GM18870 (cell line): Measurements from ENCODE around the gene HTR1A.
A peak's percentile ranks its signal among the peaks of the same experiment; 100 is the strongest.

ENCODE experiments used
- ATAC-seq: cut with Tn5 transposase; IDR thresholded peaks from one replicate; pipeline ENCODE4 v1.9.1; 2021; ENCODE audit warnings: moderate library complexity; ENCODE audit not compliant: unreplicated experiment

HTR1A gene

DNA sequence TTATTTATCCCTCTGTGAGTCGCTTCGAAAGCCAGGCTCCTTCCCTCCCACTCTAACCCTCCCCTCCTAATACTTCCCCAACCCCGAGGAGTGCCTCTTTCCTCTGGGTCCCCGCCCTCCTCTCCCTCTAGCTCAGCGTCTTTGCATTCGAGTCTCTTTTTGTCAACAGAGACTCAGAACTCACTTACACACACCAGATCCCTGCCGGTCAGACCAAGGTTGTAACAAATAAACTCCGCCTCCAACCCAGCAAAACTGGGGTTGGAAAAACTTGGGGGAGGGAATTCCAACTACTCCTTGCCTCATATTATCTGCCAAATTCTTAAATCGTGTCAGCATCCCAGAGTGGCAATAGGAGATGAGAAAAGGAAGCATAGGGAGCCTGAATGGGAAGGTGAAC, at the start of gene HTR1A:
Gene HTR1A (minus strand): TSS at position 167 of the 400 bp plus-strand sequence. CDS start 726 bp downstream, outside the sequence.
- ATAC-seq, result no peak

DNA sequence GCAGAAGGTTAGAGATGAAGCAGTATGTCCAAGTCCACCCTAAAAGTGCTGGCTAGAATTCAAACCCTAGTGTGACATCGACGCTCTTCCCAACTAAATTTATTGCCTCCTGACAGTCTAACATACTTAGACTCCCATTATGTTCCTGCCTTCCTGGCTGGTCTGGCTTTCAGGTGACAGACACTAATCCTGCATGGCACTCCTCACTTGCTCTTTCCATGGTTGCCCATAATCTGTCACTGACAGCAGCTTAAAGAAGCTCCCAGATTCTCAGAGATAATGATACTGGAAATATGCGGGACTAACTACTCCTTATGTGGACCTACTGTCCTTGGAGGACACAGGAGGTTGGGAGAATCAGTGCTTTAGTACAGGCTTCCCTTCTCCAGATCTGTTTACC, 41.7 kb upstream of the HTR1A start:
- no peak for ATAC-seq

- no peak for ATAC-seq
Measured at GRCh38 chr5:64000096-64000495, 37.9 kb upstream of the HTR1A start.

DNA sequence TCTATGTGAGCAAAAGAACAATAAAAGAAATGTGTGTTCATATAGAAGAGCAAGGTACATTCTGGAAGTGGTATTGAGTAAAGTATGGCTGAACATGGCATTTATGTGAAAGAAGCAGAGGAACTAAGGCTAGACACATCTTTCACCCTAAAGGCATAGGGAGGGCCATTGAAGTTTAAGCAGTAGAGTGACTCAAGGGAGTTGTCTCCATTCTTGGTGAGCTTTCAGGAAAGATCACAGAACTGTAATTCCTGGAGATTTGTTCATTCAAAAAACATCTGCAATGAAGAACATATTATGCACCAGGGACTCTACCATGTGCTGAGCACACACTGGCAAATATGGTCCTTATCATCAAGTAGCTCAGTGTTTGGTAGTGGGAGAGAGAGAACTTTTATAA, 24.8 kb upstream of the HTR1A start:
- no peak for ATAC-seq

DNA sequence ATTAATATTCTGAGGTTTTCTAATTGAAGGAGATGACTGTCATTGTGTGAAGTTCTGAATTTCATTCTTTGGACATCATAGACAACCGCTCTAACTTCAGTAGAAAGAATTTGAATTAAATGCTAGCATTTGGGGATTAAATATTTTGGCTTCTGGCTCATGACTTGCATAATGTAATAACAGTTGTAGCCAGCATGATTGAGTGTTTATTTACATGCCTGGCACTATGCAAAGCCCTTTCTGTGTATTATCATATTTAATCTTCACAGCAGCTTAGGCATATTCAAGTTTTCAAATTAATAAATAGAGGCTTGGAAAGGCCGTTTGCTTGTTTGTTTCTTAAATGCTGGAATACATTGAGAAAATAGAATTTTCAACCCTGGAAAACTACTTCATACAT, 19.6 kb upstream of the HTR1A start:
- no peak for ATAC-seq

DNA sequence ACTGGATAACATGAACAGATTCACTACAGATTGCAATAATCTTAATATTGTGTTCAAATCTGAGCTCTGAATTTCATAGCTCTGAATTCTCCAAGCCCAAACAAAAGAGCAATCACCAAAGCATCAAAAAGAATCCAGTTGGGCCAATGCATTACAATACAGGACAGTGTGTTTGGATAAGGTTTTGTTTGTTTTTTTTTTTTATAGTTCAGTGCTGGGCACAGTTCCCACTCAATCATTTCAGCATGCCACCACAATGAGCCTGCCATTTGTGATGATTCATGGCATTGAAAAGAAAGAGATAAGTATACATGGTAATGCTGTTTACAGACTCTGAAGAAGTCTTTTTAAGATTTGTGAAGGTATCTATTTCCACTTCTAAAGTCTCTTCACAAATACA, 1.7 kb upstream of the HTR1A start:
- no peak for ATAC-seq

- ATAC-seq, result peak; percentile 66
Measured at GRCh38 chr5:63963080-63963735, 963 bp upstream of the HTR1A start.

- no peak for ATAC-seq
Measured at GRCh38 chr5:63961598-63962161, 565 bp downstream of the HTR1A start.

DNA sequence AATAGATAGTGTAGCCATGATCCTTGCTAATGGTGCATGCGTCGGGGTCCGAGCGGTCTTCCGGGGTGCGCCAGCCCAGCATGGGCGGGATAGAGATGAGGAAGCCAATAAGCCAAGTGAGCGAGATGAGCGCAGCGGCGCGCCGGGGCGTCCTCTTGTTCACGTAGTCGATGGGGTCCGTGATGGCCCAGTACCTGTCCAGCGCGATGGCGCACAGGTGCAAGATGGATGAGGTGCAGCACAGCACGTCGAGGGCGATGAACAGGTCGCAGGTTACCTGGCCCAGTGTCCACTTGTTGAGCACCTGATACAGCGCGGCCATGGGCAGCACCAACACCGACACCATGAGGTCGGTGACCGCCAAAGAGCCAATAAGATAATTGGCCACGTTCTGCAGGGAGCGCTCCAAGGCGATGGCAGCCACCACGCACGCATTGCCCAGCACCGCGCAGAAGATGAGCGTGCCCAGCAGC, 1.1 kb downstream of the HTR1A start:
- ATAC-seq, result no peak

DNA sequence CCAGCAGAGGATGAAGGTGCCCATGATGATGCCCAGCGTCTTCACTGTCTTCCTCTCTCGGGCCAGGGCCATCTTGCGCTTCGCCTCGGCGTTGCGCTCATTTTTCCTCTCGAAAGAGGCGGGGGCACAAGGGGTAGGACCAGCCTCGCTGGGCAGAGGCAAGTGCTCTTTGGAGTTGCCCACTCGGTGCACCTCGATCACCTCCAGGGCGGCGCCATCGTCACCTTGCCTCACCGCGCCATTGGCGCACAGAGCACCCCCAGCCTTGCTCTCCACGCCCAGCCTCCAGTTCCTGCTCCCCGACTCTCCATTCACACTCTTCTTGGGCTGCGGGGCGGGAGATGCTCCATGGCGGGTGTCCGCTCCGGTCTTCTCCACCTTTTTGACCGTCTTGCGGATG, 1.6 kb downstream of the HTR1A start:
- ATAC-seq, result no peak

DNA sequence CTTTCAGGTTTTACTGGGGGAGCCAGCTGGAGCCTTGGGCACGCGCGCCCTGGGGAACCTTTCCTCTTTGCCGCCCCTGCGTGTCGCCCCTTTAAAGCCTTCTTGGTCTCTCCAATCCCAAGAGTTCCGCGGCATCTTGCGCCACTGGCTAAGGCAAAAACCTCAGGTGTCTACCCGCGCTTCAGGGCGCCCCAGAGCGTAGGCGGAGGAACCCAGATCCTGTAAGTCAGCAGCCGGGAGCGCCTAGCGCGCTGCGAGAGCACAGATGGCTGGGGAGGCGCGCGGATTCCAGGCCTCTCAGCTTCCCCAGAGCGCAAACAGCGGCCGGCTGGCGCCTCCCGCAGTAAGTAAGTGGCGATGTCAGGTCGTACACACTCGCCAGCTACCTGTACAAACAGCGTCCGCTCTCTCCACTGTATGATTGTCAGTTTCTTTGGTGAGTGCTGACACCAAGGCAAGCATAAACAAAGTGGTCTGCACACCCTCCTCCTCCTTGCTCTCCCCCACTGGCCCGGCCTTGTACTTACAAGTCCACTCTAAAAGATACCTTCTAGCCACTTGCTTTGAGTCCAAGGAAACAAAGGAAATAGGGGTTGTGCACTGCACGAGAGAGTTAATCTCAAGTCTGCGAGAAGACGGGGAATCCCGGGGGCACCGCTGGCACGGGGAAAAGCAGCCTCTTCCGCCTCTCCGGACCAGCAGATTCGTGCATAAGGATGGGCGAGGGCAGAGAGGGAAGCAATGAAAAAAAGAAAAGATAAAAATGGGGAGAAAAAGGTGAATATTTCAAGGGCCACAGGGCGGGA, 2.9 kb downstream of the HTR1A start:
- no peak for ATAC-seq

GRCh38 chr5:63958654-63959053, 3.6 kb downstream of the HTR1A start:
- ATAC-seq, result no peak

- no peak for ATAC-seq
Measured at GRCh38 chr5:63957617-63958016, 4.6 kb downstream of the HTR1A start.

DNA sequence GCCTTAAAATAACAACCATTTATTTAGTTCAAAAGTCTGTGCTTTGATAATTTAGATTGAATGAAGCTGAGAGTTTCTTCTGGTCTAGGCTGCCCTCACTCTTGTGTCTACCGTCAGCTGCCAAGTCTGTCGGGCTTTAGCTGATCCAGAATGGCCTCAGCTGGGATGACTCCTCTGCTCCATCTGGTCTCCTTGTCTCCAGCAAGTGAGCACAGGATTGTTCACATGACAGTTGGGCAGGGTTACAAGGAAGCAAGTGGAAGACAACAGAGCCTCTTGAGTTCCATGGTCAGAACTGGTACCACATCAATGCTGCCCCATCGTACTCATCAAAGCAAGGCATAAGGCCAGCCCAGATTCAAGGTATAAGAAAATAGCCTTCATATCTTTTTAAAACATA, 9.0 kb downstream of the HTR1A start:
- ATAC-seq, result no peak

- no peak for ATAC-seq
Measured at GRCh38 chr5:63935103-63935502, 27.1 kb downstream of the HTR1A start.

DNA sequence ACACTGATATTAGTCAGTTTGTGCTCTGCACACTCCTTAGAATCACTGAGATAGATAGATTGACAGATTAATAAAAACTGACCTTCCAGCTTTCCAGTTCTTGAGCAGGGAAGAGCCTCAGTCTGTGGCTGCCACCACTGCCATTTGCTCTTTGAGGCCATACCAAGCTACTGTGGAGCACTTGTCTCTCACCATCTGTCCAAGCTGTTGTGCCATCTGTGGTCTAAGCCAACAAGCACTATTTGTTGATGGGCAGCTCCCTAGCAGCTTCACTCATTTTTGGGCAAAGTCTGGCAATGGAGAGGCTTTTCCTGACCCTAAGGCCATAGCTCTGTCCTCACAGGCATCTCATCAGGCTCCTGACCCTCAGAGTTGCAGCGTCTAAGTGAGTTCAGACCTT, 30.4 kb downstream of the HTR1A start:
- ATAC-seq, result no peak

DNA sequence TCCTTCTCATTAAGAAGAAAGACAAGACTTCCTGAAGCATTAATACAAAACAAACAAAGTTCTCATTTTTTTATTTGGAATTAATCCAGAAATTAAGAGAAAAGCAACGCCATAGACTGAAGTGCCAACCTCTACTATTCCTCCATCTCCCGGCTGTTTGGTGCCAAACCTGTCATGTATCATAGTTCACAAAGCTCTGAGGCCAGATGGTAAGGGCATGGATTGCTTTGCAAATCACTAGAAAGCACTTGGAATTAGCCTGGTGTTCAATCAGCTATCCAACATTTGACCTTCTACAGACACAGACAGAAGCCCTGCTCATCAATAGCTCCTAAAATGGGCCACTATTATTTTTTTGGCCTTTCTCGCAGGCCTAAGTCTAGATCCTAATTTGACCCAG, 33.8 kb downstream of the HTR1A start:
- no peak for ATAC-seq

DNA sequence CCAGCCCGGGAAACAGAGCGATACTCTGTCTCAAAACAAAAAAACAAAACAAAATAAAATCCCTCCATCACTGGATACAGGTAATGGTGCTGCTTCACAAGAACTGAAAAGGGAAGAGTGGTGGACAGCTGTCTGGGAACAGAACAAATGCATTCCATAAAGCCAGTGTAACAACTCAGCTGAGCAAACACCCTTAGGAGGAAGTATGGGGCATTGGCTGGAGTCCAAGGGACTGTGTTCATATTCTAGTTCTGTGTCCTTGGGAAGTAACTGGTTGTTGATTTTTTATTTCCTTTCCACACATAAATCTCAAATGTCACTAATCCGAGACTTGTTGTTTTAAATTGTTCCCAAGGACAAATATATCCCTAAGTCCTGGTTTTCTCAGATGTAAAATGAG, 38.3 kb downstream of the HTR1A start:
- ATAC-seq, result no peak

GRCh38 chr5:63919763-63920478, 42.3 kb downstream of the HTR1A start:
- no peak for ATAC-seq

- ATAC-seq, result no peak
Measured at GRCh38 chr5:63916786-63917185, 45.5 kb downstream of the HTR1A start.

GRCh38 chr5:63911871-63912270, 50.4 kb downstream of the HTR1A start:
- ATAC-seq, result no peak
